ENCODE measurements around the gene GDPD4.

DNA sequence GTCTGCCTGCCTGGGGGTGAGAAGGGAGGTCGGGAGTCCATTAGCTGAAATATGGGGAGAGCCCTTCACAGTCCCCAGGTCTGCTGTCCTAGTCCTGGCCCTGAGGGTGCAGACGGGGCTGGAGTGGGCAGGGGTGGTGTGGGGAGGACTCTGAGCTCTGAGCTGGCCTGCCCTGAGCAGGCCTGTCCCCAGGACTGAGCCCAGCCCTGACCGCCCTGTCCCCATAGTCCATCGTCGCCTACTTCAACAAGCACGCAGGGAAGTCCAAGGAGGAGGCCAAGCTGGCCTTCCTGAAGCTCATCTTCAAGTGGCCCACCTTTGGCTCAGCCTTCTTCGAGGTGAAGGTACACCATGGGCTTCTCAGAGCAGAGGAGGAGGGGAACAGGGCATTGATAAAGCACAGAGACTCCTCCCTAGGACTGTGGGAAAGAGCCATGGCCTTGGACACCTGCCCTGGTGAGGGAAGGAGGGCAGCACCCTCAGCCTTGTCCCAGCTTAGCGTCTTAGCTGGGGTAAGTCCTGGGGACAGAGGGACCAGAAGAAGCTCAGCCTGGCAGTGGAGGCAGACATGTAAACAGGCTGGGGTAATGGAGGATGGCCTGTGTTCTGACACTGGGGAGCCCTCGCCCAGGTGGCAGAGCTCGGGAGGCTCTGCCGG is 89.8 kb downstream of the GDPD4 start:
- TF ChIP-seq, protein P1, sequence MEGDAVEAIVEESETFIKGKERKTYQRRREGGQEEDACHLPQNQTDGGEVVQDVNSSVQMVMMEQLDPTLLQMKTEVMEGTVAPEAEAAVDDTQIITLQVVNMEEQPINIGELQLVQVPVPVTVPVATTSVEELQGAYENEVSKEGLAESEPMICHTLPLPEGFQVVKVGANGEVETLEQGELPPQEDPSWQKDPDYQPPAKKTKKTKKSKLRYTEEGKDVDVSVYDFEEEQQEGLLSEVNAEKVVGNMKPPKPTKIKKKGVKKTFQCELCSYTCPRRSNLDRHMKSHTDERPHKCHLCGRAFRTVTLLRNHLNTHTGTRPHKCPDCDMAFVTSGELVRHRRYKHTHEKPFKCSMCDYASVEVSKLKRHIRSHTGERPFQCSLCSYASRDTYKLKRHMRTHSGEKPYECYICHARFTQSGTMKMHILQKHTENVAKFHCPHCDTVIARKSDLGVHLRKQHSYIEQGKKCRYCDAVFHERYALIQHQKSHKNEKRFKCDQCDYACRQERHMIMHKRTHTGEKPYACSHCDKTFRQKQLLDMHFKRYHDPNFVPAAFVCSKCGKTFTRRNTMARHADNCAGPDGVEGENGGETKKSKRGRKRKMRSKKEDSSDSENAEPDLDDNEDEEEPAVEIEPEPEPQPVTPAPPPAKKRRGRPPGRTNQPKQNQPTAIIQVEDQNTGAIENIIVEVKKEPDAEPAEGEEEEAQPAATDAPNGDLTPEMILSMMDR (IDR thresholded peaks at IDR 0.05), result no peak
- no peak for TF ChIP-seq POLR2A (IDR thresholded peaks at IDR 0.05)

Measured in uterus (tissue), 2 donors.